GM12864 (cell line): ENCODE measurements around the gene PDLIM1.

Experiments used
- DNase-seq: peaks from one replicate; pipeline ENCODE4 v3.0.0-alpha.2; 2011; ENCODE audit warnings: low read depth
- H3K4me3 ChIP-seq: 2 replicates; pipeline ENCODE4 v1.5.1; 2011; ENCODE audit warnings: mild to moderate bottlenecking, low read depth, low read length, control low read depth
- CTCF ChIP-seq: IDR thresholded peaks from 2 replicates; pipeline ENCODE4 v1.5.1; 2011; ENCODE audit warnings: low read depth, mild to moderate bottlenecking, moderate library complexity, low read length, control low read depth, inconsistent platforms; ENCODE audit errors: missing control alignments

PDLIM1 gene

DNA sequence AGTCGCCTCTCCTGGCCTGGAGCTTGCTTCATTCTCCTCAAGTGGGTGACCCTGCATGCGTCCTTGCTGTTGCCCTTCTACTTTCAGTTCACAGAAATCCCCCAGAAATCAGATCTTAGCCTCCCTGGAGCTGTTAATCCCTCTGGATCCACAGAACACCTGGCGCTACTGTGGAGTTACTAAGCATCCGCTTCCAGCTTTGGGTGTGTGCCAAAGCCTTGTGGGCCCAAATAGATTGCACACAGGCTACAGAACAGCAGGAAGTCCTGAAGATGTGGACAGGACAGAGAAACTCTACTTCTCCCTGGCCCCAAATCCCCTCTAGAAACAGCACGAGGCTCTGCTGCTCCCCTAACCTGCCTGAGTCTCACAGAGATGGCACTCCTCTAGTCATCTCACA is 36.6 kb upstream of the PDLIM1 start:
- no peak overlapping the region for H3K4me3 ChIP-seq
- DNase-seq: no peak
- no peak for TF ChIP-seq CTCF

GRCh38 chr10:95326396-95326795 is 35.6 kb upstream of the PDLIM1 start:
- DNase-seq: no peak
- no peak overlapping the region for H3K4me3 ChIP-seq
- no peak for TF ChIP-seq CTCF

GRCh38 chr10:95325863-95326262 is 35.1 kb upstream of the PDLIM1 start:
- DNase-seq: no peak
- no peak for TF ChIP-seq CTCF
- no peak overlapping the region for H3K4me3 ChIP-seq

DNA sequence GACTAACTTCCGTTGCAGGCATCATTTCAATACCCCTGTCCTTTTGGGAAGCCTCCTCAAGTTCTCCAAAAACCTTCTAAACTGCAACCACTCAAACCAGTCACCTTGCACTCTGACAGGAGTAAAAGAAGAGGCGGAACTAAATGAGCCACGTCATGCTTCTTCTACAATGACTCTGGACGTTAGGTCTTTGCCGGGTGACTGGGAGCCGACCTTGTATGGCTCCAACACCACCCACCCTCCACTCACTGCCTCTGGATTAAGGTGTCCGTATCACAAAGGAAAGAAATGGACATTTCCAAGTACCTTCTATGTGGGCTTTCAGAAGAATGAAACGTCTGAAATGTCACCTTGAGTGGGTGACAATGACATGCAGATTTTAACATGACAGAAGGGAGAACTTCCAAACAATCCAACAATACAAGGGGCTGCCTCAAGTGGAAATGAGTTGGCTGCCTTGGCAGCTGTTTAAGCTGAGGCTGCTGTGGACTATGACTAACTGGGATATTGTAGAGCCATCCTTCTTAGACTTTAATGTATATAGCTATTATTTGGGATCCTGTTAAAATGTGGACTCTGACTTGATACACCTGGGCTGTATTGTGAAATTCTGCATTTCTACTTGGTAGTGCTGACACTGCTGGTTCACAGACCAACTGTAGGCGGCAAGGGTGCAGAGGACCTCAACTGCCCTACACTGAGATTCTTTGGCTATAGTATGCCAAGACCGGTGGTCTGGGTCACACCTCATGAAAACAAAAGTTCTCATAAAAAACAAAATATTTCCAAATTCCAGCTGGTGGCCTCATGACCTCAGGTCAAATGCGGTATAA is 33.8 kb upstream of the PDLIM1 start:
- H3K4me3 ChIP-seq: no peak overlapping the region
- no peak for TF ChIP-seq CTCF
- DNase-seq: no peak

- DNase-seq: no peak
- TF ChIP-seq CTCF: no peak
- no peak overlapping the region for H3K4me3 ChIP-seq
Observed at GRCh38 chr10:95321554-95322301, 30.9 kb upstream of the PDLIM1 start.

DNA sequence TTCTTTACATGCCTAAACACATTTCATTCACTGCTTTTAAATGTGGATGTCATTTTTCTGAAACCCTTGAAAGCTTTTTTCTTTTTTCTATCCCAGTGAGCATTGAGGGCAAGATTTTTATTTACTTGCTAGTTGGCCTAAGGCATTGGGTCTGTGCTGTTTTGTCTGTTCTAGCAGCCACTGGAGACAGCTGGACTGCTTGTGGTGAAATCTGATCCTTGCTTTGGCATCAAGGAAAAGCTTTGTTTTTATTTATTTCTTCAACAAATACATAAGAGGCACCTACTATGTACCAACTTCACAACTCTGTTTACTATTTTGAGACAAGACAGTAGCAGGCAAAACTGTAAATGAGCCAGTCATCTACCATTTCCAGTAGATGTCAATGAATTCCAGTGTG is 28.4 kb upstream of the PDLIM1 start:
- no peak for TF ChIP-seq CTCF
- no peak overlapping the region for H3K4me3 ChIP-seq
- no peak for DNase-seq
